Neural progenitor cell (in vitro differentiated cells): ENCODE measurements around the gene MARCKSL1. TPM values are rescaled to one million over a fixed set of nuclear protein-coding genes. Genes with fewer than 3 reads are reported as not detected.

ENCODE experiments used
- DNase-seq: peaks from one replicate; pipeline ENCODE4 v3.0.0-alpha.2; 2016; ENCODE audit warnings: low spot score
- H2AFZ ChIP-seq: fragments of 200-600 bp; sonication (generic); replicated peaks from 2 replicates; pipeline ENCODE4 v1.6.1; 2016; ENCODE audit warnings: antibody characterized with exemption
- H3F3A ChIP-seq: fragments of 200-600 bp; sonication (generic); 2 replicates; pipeline ENCODE4 v1.6.1; 2016; ENCODE audit warnings: antibody characterized with exemption, low read depth
- H3K27ac ChIP-seq: fragments of 200-600 bp; sonication (generic); 2 replicates; pipeline ENCODE4 v1.5.1; 2016; ENCODE audit warnings: mild to moderate bottlenecking
- H3K27me3 ChIP-seq: fragments of 200-600 bp; sonication (generic); 2 replicates; pipeline ENCODE4 v1.6.1; 2016; ENCODE audit warnings: mild to moderate bottlenecking, moderate library complexity
- H3K36me3 ChIP-seq: fragments of 200-600 bp; sonication (generic); 2 replicates; pipeline ENCODE4 v1.5.1; 2016
- H3K4me1 ChIP-seq: fragments of 200-600 bp; sonication (generic); 2 replicates; pipeline ENCODE4 v1.6.1; 2016; ENCODE audit warnings: mixed run types
- H3K4me2 ChIP-seq: fragments of 200-600 bp; sonication (generic); 2 replicates; pipeline ENCODE4 v1.6.1; 2016
- H3K4me3 ChIP-seq: fragments of 200-600 bp; sonication (generic); 2 replicates; pipeline ENCODE4 v1.5.1; 2016
- H3K79me2 ChIP-seq: fragments of 200-600 bp; sonication (generic); 2 replicates; pipeline ENCODE4 v1.6.1; 2016; ENCODE audit warnings: low read depth
- H3K9ac ChIP-seq: fragments of 200-600 bp; sonication (generic); 2 replicates; pipeline ENCODE4 v1.6.1; 2016
- H3K9me3 ChIP-seq: fragments of 200-600 bp; sonication (generic); 2 replicates; pipeline ENCODE4 v1.5.1; 2016; ENCODE audit warnings: low read depth
- H4K20me1 ChIP-seq: fragments of 200-600 bp; sonication (generic); 2 replicates; pipeline ENCODE4 v1.6.1; 2016; ENCODE audit warnings: low read depth
- H3K27ac Mint-ChIP-seq: 3 replicates; pipeline ENCODE4 v1.8.0; 2021; ENCODE audit warnings: mixed read lengths
- H3K27me3 Mint-ChIP-seq: 2 replicates; pipeline ENCODE4 v1.8.0; 2022; ENCODE audit warnings: low read depth, mild to moderate bottlenecking, inconsistent platforms, moderate library complexity, mixed read lengths; ENCODE audit not compliant: insufficient read depth
- H3K36me3 Mint-ChIP-seq: 3 replicates; pipeline ENCODE4 v1.8.0; 2021; ENCODE audit warnings: mixed read lengths
- H3K4me1 Mint-ChIP-seq: 3 replicates; pipeline ENCODE4 v1.8.0; 2021; ENCODE audit warnings: mixed read lengths
- H3K4me3 Mint-ChIP-seq: 3 replicates; pipeline ENCODE4 v1.8.0; 2021; ENCODE audit warnings: mild to moderate bottlenecking, moderate library complexity, mixed read lengths
- H3K9me3 Mint-ChIP-seq: 3 replicates; pipeline ENCODE4 v1.8.0; 2020; ENCODE audit warnings: mixed read lengths
- CTCF ChIP-seq: fragments of 200-600 bp; sonication (generic); IDR thresholded peaks from 2 replicates; pipeline ENCODE4 v1.5.1; 2017; ENCODE audit warnings: antibody characterized with exemption, mild to moderate bottlenecking
- EZH2 ChIP-seq: fragments of 200-600 bp; sonication (generic); IDR thresholded peaks from 2 replicates; pipeline ENCODE4 v1.6.1; 2017; ENCODE audit warnings: antibody characterized with exemption, mild to moderate bottlenecking, moderate library complexity
- EZH2phosphoT487 ChIP-seq: fragments of 200-600 bp; sonication (generic); IDR thresholded peaks from 2 replicates; pipeline ENCODE4 v1.6.1; 2017; ENCODE audit warnings: antibody characterized with exemption
- total RNA-seq: library from RNA; depleted of rRNA; stranded (reverse); fragments of >200 nt; gene quantifications from 2 replicates; pipeline ENCODE4 v1.2.3, GENCODE V29; 2015; ENCODE audit warnings: low replicate concordance

Gene MARCKSL1
- total RNA-seq, 1 donor from 2014 or later = 258 TPM

GRCh38 chr1:32332290-32333079, 3.5 kb downstream of the MARCKSL1 start:
- no peak for DNase-seq

DNA sequence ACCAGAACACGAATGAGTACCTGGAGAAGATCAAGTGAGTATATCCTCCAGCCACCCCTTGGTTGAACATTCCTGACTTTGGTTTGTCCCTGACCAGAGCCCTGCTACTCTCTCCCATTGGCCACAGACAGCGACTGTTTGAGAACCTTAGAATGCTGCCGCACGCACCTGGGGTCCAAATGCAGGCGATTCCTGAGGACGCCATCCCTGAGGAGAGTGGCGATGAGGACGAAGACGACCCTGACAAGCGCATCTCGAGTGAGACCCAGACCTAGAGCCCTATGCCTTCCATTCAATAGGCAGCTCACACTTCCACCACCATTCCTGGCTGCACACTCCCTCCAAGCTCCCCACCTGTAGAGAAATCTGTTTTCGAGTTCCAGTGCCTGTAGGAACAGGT, 4.5 kb downstream of the MARCKSL1 start:
- DNase-seq = no peak
- no peaks in the 10 kb centered on the region for H3K9me3 ChIP-seq
- Mint-ChIP-seq H3K4me3 (no peak overlapping the region), H3K36me3 (peaks cover 42% of the 10 kb centered on the region), H3K27me3 (peaks cover 28% of the 10 kb centered on the region), H3K27ac (no peak overlapping the region), H3K9me3 (no peaks in the 10 kb centered on the region), H3K4me1 (peaks cover 30% of the 10 kb centered on the region)
- H4K20me1 ChIP-seq = peaks cover 66% of the 10 kb centered on the region
- H3K4me3 ChIP-seq = no peak overlapping the region
- peaks cover 35% of the 10 kb centered on the region for H3K79me2 ChIP-seq
- H2AFZ ChIP-seq = no peak overlapping the region
- H3K36me3 ChIP-seq = peaks cover 6% of the 10 kb centered on the region
- no peak overlapping the region for H3K9ac ChIP-seq
- peaks cover 15% of the 10 kb centered on the region for H3K4me1 ChIP-seq
- H3K27me3 ChIP-seq = peaks cover under 1% of the 10 kb centered on the region
- H3F3A ChIP-seq = peaks cover 61% of the 10 kb centered on the region
- no peak for TF ChIP-seq CTCF
- no peak for TF ChIP-seq EZH2phosphoT487
- TF ChIP-seq EZH2 = no peak
- peak overlapping the region; percentile 77 for H3K27ac ChIP-seq
- no peak overlapping the region for H3K4me2 ChIP-seq

More at GRCh38 chr1:32332290-32333079, 3.5 kb downstream of the MARCKSL1 start:
- peaks cover 31% of the 10 kb centered on the region for H3K4me1 Mint-ChIP-seq
- H3K36me3 Mint-ChIP-seq = peaks cover 42% of the 10 kb centered on the region
- peak overlapping the region; percentile 18 for H3K27ac Mint-ChIP-seq
- H2AFZ ChIP-seq = no peak overlapping the region
- peaks cover 24% of the 10 kb centered on the region for H3K4me1 ChIP-seq
- peaks cover 64% of the 10 kb centered on the region for H4K20me1 ChIP-seq
- H3K9ac ChIP-seq = no peak overlapping the region
- TF ChIP-seq CTCF = no peak
- no peak for TF ChIP-seq EZH2
- TF ChIP-seq EZH2phosphoT487 = no peak
- peaks cover 67% of the 10 kb centered on the region for H3F3A ChIP-seq
- H3K79me2 ChIP-seq = peaks cover 35% of the 10 kb centered on the region
- H3K4me2 ChIP-seq = no peak overlapping the region
- peak overlapping the region; percentile 52 for H3K4me3 Mint-ChIP-seq
- peaks cover 7% of the 10 kb centered on the region for H3K27me3 ChIP-seq
- no peaks in the 10 kb centered on the region for H3K9me3 Mint-ChIP-seq
- H3K4me3 ChIP-seq = no peak overlapping the region
- H3K27me3 Mint-ChIP-seq = peaks cover 31% of the 10 kb centered on the region
- peak overlapping the region; percentile 77 for H3K27ac ChIP-seq
- no peaks in the 10 kb centered on the region for H3K9me3 ChIP-seq
- peaks cover 6% of the 10 kb centered on the region for H3K36me3 ChIP-seq

- H3K27ac Mint-ChIP-seq = no peak overlapping the region
Measured at GRCh38 chr1:32330558-32331151, 5.4 kb downstream of the MARCKSL1 start.

More at GRCh38 chr1:32330558-32331151, 5.4 kb downstream of the MARCKSL1 start:
- peaks cover 28% of the 10 kb centered on the region for H3K27me3 Mint-ChIP-seq
- DNase-seq = no peak
- Histone ChIP-seq H3K36me3 (peaks cover 6% of the 10 kb centered on the region), H3K9ac (no peak overlapping the region), H3K4me2 (no peak overlapping the region), H3K27ac (peak overlapping the region; percentile 25), H3K9me3 (no peaks in the 10 kb centered on the region), H2AFZ (no peak overlapping the region), H3K27me3 (no peaks in the 10 kb centered on the region), H4K20me1 (peaks cover 66% of the 10 kb centered on the region), H3K4me3 (no peak overlapping the region), H3F3A (peaks cover 59% of the 10 kb centered on the region), H3K4me1 (peaks cover 13% of the 10 kb centered on the region), H3K79me2 (peaks cover 31% of the 10 kb centered on the region)
- TF ChIP-seq EZH2phosphoT487 = no peak
- no peak for TF ChIP-seq EZH2
- TF ChIP-seq CTCF = no peak
- H3K4me1 Mint-ChIP-seq = peaks cover 30% of the 10 kb centered on the region
- no peak overlapping the region for H3K4me3 Mint-ChIP-seq
- no peaks in the 10 kb centered on the region for H3K9me3 Mint-ChIP-seq
- H3K36me3 Mint-ChIP-seq = peaks cover 42% of the 10 kb centered on the region
